GM23248 (cell line): ENCODE data around the gene SH3GL1.

Source experiments
- EZH2 ChIP-seq: fragments of 200-600 bp; sonication (generic); IDR thresholded peaks from 2 replicates; pipeline ENCODE4 v1.6.1; 2018; ENCODE audit warnings: antibody characterized with exemption, mild to moderate bottlenecking; ENCODE audit not compliant: insufficient read depth, poor library complexity, severe bottlenecking
- EZH2phosphoT487 ChIP-seq: fragments of 200-600 bp; sonication (generic); IDR thresholded peaks from 2 replicates; pipeline ENCODE4 v1.6.1; 2018; ENCODE audit warnings: antibody characterized with exemption, moderate library complexity, mild to moderate bottlenecking, low read depth; ENCODE audit not compliant: insufficient read depth

DNA sequence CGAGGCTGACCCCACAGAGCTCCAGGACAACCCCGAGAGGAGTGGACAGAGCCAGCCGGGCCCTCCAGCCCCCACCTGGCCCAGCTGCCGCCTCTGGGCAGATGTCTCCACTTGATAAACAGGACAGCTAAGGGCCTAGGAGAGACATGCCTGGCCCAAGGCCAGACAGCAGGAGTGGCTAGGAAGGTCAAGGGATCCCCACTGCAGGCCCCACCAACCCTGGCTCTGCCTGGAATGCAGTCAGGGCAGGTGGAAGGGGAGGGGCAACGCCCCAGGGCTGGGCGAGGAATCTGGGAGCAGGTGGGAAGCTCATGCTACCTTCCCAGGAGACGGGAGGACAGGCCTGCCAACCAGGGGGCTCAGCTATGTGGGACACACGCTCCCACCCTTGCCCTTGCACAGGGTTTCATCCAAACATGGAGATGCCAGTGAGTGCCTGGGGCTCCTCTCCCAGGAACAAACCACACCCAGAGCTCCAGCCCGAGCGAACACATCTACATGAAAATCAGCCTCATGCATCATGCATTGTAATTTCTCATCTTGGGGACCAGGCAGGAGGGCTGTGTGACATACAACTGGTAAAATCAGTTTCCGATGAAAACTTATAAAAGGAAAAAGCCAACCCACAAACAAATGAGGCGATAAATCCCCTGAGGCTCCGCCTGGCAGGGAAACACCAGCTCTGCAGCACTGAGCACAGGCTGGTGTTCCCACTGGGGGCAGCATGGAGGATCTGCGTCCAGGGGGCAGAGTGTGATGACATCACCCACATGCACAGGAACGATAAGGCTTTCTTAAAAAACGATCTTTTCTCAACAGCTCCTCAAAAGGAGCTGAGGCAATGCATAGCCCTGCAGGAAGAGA lies 25.0 kb downstream of the SH3GL1 start:
- no peak for TF ChIP-seq EZH2
- TF ChIP-seq EZH2phosphoT487, result no peak
